ENCODE measurements around the gene SERTAD1.

Gene SERTAD1

DNA sequence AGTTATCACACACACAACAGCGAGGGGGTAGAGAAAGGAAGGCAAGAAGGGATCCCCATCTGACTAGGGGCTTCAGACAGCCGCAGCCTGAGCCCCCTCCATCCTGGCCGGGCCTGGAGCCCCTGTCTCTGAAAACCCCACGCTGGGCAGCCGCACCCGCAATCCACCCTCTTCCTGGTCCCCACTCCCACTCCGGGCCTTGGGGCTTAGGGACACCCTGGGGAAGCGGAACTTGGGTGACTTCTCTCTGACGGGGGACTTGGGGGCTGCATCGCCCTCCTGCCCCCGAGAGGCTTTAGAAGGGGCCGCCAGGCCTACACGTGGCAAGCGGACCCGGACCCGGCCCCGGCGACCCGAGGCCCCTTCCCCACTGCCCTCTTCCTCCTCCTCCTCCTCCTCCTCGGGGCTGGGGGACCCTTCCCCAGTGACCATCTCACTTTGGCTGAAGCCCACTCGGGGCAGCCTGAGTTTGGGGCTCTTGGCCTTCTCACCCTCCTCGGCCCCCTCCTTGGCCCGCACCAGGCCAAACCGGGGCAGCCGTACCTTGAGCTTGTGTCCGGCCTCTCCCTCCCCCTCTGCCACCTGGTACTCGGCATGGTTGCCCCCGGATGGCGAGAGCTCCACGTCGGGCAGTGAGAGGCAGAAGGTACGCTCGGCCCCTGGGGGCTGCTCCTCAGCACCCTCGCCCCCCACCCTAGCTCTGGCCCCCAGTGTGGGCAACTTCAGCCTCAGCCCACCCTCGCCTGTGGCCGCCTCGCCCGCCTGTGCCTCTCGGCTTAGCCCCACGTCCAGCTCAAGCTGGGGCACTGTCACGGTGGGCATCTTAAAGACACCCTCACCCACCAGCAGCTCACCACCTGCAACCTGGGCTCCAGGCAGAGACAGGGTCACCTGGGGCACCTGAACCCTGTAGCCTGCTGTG, 31.6 kb downstream of the SERTAD1 start:
- H3K4me3 ChIP-seq (ENCODE audit: low read depth, low read length) = no peak overlapping the region
- TF ChIP-seq, protein P1, sequence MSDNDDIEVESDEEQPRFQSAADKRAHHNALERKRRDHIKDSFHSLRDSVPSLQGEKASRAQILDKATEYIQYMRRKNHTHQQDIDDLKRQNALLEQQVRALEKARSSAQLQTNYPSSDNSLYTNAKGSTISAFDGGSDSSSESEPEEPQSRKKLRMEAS (IDR thresholded peaks at IDR 0.05; ENCODE audit: low read depth, low read length) = no peak
- TF ChIP-seq MYC (IDR thresholded peaks at IDR 0.05; ENCODE audit: low read depth, low read length) (no peak), CTCF (IDR thresholded peaks at IDR 0.05; ENCODE audit: low read depth, low read length) (no peak), POLR2A (IDR thresholded peaks at IDR 0.05; ENCODE audit: extremely low read depth, insufficient read length) (no peak)
- DNase-seq (ENCODE audit: low read depth) = no peak

GRCh38 chr19:40392894-40393517, 32.8 kb downstream of the SERTAD1 start:
- H3K4me3 ChIP-seq (ENCODE audit: low read depth, low read length) = no peak overlapping the region
- DNase-seq (ENCODE audit: low read depth) = no peak
- TF ChIP-seq POLR2A (IDR thresholded peaks at IDR 0.05; ENCODE audit: extremely low read depth, insufficient read length) = no peak
- TF ChIP-seq, protein P1 (IDR thresholded peaks at IDR 0.05; ENCODE audit: low read depth, low read length) = no peak
- no peak for TF ChIP-seq MYC (IDR thresholded peaks at IDR 0.05; ENCODE audit: low read depth, low read length)
- no peak for TF ChIP-seq CTCF (IDR thresholded peaks at IDR 0.05; ENCODE audit: low read depth, low read length)

DNA sequence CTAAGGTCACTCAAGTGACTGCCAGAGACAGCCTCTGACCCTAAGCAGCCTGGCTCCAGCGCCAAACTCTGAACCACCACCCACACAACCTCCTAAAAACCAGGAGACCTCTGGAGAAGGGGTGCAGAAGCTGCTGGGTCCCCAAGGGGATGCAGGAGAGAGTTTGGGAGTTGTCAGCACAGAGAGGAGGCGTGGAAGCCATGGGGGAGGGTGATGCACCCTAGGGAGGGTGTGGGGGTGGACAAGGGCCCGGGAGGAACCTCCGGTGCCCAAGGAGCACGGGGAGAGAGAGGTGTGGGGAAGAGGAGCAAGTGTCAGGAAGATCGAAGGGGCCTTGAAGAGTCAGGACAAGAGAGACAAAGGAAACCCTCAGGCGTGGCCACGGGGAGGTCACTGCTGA, 33.7 kb downstream of the SERTAD1 start:
- no peak for DNase-seq (ENCODE audit: low read depth)

DNA sequence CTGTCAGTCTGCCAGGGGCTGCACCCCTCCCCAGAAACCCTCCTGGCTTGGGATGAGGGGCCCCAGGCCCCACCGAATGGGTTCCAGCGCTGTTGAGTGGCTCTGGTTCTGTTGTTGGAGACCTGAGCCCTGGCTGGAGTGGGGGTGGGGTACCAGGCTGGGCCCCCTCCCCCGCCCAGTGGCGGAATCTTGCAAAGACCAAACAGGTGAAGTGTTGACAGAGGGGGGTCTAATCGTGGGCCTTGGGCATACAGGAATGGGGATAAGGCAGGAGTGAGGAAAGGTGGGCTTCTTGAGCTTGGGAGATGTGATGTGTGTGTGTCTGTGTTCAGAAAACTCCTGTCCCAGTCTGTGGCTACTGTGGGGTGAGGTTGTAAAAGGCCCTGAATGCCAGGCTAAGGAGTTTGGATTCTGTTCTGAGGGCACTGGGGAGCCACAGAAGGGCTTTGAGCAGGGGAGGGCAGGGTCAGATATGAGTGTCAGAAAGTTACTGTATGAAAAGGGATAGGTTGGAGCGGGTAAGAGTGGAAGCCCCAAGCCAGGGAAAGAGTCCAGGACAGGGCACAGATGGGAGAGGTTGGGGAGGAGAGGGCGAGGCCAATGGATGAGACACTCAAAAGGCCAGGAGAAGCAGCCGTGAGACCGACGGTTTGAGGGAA, 35.6 kb downstream of the SERTAD1 start, which contains the start of gene HIPK4:
Gene HIPK4, minus strand, starts transcription at position 98 of the 659 bp plus-strand sequence. CDS start 279 bp downstream, outside the sequence.
- no peak for TF ChIP-seq POLR2A (IDR thresholded peaks at IDR 0.05; ENCODE audit: extremely low read depth, insufficient read length)
- TF ChIP-seq, protein P1 (IDR thresholded peaks at IDR 0.05; ENCODE audit: low read depth, low read length) = no peak
- no peak for TF ChIP-seq CTCF (IDR thresholded peaks at IDR 0.05; ENCODE audit: low read depth, low read length)
- TF ChIP-seq MYC (IDR thresholded peaks at IDR 0.05; ENCODE audit: low read depth, low read length) = no peak
- DNase-seq (ENCODE audit: low read depth) = no peak
- no peak within 1 kb of the TSS for H3K4me3 ChIP-seq (ENCODE audit: low read depth, low read length)

More for the DNA sequence above, 33.7 kb downstream of the SERTAD1 start:
- TF ChIP-seq MYC (IDR thresholded peaks at IDR 0.05; ENCODE audit: low read depth, low read length) = no peak
- TF ChIP-seq, protein P1 (IDR thresholded peaks at IDR 0.05; ENCODE audit: low read depth, low read length) = no peak
- TF ChIP-seq CTCF (IDR thresholded peaks at IDR 0.05; ENCODE audit: low read depth, low read length) = no peak
- no peak for TF ChIP-seq POLR2A (IDR thresholded peaks at IDR 0.05; ENCODE audit: extremely low read depth, insufficient read length)
- no peak overlapping the region for H3K4me3 ChIP-seq (ENCODE audit: low read depth, low read length)

GRCh38 chr19:40389404-40390083, 36.2 kb downstream of the SERTAD1 start:
- no peak overlapping the region for H3K4me3 ChIP-seq (ENCODE audit: low read depth, low read length)
- DNase-seq (ENCODE audit: low read depth) = no peak
- TF ChIP-seq POLR2A (IDR thresholded peaks at IDR 0.05; ENCODE audit: extremely low read depth, insufficient read length) = no peak
- no peak for TF ChIP-seq CTCF (IDR thresholded peaks at IDR 0.05; ENCODE audit: low read depth, low read length)
- TF ChIP-seq, protein P1 (IDR thresholded peaks at IDR 0.05; ENCODE audit: low read depth, low read length) = no peak

Measured in NB4 (cell line).